Epithelial cell of prostate (primary cell): ENCODE results near the gene DPF1.

ENCODE experiments used
- DNase-seq: peaks from one replicate; pipeline ENCODE4 v3.0.0-alpha.2; 2011; ENCODE audit warnings: low read depth, low spot score
- H3K27ac ChIP-seq: fragments of 450-650 bp; 2 replicates; pipeline ENCODE4 v1.5.1; 2017; ENCODE audit warnings: mild to moderate bottlenecking

Gene DPF1

GRCh38 chr19:38203197-38203596, 20.8 kb downstream of the DPF1 start:
- no peak for DNase-seq
- no peak overlapping the region for H3K27ac ChIP-seq

DNA sequence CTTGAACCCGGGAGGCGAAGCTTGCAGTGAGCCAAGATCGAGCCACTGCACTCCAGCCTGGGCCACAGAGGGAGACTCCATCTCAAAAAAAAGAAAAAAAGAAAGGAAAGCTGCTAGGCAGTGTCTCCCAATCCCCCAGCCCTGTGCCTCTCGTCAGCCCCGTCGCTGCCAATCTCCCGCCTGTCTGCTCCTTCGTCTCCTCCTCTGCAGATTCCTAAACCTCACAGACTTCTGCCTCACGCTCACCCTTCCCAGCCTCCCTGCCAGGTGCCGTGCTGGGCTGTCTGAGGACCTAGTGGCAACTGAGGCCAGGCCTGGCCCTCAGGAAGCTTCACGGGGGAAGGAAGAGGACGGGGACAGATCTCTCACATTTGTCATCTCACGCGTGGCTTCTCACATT, 21.5 kb downstream of the DPF1 start:
- DNase-seq = no peak
- no peak overlapping the region for H3K27ac ChIP-seq

GRCh38 chr19:38201731-38202130, 22.3 kb downstream of the DPF1 start:
- H3K27ac ChIP-seq = no peak overlapping the region
- DNase-seq = no peak

DNA sequence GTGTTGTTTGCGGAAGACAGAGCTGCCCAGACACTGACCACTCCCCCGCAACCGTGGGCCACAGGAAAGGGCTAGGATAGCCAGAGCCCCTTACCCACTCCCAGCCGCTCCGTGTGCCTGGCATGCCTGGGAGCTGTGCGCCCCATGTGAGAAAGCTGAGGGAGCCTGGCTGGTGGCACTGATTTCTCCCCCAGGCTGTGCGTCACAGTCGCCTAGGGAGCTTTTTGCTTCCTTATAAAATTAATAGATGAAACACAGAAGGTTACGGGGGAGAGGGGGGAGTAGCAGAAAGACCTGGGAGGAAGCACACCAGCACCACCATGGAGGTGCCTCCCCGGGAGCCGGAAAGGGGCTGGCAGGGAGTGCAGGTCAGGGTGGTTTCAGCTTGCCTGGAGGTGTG, 24.7 kb downstream of the DPF1 start:
- DNase-seq = no peak
- no peak overlapping the region for H3K27ac ChIP-seq

DNA sequence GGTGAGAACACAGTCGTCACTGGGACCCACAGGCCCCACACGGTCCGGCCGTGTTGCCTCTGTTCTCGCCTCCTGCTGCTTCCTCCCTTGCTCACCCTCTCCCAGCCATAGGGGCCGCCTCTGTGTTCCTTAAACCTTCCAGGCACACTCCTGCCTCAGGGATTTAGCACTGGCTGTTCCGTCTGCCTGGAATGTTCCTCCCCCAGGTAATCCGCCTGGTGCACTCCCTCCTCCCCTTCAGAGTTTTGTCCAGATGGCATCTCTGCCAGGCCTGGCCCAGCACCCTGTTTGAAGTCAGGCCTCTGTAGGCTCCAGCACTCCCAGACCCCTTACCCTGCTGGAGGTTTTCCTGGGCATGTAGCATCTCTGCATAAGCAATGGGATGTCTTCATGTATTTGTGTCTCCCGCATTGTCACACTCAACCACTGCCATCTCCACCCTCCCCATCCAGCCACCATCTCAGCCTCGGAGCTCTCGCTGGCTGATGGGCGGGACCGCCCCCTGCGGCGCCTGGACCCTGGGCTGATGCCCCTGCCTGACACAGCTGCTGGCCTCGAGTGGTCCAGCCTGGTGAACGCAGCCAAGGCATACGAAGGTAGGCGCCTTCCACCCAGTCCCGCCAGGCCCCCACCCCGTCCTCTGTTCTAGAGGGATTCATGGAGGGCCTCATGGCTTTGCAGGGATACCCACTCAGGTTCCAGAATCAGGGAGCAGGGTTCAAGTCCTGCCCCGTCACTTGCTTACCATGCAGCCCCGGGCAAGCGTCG, 25.9 kb downstream of the DPF1 start:
- H3K27ac ChIP-seq = no peak overlapping the region
- DNase-seq = no peak

GRCh38 chr19:38196948-38197656, 26.9 kb downstream of the DPF1 start:
- no peak for DNase-seq
- no peak overlapping the region for H3K27ac ChIP-seq

- H3K27ac ChIP-seq = no peak overlapping the region
- DNase-seq = no peak
These were observed 27.7 kb downstream of the DPF1 start for GRCh38 chr19:38196245-38196837.

DNA sequence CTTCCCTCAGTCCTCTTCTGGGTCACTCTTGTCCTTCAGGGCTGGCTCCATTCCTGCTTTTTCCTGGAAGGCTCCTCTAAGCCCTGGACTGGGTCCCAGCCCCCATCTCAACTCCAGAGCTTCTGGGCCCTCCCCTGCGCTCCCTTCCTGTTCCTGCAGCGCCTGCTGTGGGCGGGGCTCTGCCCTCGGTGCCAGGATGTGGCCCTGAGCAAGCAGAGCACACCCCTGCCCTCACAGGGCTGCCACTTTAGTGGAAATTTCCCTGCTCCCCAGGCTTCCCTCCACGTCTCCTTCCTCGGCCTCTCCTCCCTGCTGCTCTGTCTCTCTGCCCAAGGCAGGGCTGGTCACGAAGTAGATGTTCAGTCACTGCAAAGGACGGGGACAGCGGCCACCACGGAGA, 28.8 kb downstream of the DPF1 start:
- no peak for DNase-seq
- no peak overlapping the region for H3K27ac ChIP-seq

DNA sequence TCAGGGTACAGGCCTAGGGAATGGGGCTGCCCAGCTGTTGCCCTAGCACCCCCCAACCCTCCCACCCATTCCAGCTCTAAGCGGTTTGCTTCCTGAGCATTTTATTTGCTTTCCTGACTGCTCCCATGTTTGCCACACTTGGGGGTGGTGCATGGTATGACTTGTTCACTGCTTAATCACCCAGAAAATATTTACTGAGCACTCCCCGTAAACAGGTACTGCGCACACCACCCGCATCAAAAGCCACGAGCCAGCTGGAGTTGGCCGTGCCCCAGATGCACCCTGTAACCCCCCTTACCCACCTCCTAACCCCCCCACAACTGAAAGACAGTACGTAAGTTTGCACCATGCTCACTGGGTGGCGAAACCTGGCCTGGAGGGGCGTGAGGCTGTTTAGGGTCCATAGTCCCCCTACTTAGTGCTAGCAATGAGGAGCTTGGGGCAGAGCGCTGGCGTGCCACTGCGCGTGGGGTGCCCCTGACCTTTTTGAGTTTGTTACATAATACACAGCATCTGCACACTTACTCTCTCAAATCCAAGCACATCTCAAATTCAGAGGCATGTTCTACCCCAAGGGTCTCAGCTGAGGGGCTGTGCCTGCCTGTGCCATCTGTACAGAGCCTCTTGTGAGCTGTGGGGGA, 29.8 kb downstream of the DPF1 start:
- H3K27ac ChIP-seq = peak overlapping the region; percentile 10
- peak; percentile 34 for DNase-seq

- H3K27ac ChIP-seq = peak overlapping the region; percentile 10
- no peak for DNase-seq
These were observed 30.6 kb downstream of the DPF1 start for GRCh38 chr19:38193445-38193844.

DNA sequence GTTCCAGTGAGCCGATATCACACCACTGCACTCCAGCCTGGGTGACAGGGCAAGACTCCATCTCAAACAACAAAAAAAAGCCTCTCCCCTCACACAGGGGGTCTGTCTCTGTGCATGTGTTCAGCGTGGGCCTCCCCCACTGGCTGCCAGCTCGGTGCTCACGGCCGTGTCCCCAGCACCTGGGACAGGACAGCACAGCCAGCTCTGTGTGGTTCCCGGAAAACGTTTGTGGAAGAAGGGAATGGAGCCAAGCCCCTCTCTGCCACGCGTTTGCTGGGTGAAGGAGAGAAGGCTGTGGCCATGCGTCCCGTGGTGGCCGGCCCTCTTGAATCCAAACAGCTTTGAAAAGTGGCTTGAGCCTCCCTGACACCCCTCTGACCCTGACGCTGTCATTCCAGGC, 32.3 kb downstream of the DPF1 start:
- no peak for DNase-seq
- no peak overlapping the region for H3K27ac ChIP-seq

DNA sequence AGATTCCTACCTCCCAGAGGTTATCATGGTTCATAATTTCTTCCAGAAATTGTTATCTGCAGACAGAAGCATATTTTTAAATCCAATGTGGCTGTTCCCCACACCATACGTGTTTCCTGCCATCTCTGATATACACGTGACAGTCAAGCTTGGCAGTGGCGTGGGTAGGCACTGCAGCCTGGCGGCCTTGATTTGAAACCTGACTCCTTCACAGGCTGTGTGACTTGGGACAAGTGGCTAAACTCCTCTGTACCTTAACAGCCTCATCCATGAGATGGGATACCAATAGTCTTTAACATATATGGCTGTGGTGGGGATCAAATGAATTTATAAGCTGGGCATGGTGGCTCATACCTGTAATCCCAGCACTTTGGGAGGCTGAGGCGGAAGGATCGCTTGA, 33.2 kb downstream of the DPF1 start:
- no peak for DNase-seq
- no peak overlapping the region for H3K27ac ChIP-seq

DNA sequence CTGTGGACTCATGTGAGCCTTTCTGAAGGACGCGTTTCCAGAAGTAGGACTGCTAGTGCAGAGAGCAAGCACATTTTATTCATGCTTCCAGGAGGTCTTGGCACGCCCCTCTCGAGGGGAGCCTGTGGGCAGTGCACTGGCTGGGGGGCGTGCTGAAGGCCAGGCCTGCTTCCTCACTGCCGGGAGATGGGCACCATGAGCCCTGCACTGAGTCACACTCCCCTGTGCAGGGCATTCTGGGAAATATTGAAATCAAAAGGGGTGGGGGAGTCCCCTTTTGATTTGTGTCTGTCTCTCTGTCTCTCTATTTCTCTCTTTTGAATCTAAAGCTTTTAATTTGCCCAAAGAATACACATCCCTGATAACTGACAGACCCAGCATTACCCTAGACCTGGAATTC, 34.0 kb downstream of the DPF1 start:
- H3K27ac ChIP-seq = no peak overlapping the region
- no peak for DNase-seq

DNA sequence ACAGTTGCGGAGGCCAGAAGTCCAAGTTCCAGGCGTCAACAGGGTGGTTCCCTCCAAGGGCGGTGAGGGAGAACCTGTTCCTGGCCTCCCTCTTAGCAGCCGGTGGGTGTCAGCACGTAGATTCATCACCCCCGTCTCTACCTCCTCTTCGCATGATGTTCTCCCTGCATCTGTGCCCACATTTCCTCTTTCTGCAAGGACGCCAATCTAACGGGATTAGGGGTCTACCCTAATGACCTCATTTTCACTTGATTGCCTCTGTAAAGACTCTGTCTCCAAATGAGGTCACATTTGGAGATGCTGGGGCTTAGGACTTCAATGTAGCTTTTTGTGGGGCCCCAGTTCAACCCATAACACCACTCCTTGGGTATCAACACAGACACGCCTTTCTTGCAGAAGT, 38.5 kb downstream of the DPF1 start:
- DNase-seq = no peak
- H3K27ac ChIP-seq = no peak overlapping the region

DNA sequence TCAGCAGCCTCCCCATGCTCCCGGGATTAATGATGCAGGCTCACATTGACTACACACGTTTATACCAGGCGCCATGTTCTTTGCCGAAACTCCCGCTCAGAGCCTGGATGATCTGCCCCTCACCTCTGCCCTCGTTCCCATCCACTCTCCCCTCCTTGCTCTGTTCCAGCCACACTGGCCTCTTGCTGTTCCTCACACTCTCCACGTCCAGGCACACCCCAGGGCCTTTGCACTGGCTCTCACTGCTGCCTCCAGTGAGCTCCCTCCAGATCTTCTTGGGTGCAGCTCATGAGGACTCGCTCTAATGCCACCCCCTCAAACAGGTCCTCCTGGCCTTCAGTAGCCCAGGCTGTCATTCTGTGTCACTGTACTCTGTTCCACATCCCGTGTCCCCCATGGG, 39.2 kb downstream of the DPF1 start:
- no peak for DNase-seq
- no peak overlapping the region for H3K27ac ChIP-seq

- DNase-seq = no peak
- H3K27ac ChIP-seq = no peak overlapping the region
These were observed 40.6 kb downstream of the DPF1 start for GRCh38 chr19:38183251-38183897.

DNA sequence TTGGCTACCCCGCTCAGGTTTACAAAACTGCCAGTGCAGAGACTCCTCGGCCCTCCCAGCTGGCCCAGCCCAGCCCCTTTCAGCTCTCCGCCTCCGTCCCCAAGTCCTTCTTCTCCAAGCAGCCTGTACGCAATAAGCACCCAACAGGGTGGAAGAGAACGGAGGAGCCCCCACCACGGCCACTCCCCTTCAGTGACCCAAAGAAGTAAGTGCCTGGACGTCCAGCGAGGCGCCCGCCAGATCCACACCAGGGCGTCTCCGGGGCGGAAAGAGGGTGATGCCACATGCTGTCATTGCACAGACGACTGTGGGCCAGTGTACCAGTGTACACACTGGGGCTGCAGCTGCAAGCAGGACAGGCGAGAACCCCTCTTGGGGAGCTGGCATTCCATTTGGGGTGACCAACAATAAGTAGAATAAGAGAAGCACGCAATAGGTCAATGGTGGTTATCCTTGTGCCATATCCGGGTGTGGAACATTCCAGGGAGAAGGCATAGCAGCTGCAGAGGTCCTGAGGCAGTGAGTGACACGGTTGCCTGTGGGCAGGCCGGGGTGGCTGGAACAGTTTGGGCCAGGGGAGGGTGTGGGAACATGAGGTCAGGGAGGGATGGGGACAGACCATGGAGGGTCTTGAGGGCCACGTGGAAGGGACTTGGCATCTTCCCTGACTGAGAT, 41.3 kb downstream of the DPF1 start:
- no peak for DNase-seq
- H3K27ac ChIP-seq = no peak overlapping the region

DNA sequence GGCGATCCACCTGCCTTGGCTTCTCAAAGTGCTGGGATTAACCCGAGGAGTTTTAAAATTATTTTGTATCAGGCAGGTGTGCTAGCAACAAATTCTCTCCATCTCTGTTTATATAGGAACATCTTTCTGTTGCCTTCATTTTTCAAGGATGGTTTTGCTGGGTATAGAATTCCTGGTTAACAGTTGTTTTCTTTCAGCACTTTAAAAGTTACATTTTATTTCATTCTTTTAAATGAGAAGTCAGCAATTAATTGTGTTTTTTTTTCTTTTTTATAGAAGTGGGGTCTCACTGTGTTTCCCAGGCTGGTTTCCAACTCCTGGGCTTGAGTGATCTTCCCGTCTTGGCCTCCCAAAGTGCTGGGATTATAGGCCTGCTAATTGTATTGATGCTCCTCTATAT, 44.0 kb downstream of the DPF1 start:
- DNase-seq = no peak
- H3K27ac ChIP-seq = no peak overlapping the region

GRCh38 chr19:38175422-38175821, 48.6 kb downstream of the DPF1 start:
- no peak for DNase-seq
- H3K27ac ChIP-seq = no peak overlapping the region
